IMR-90 (cell line): Measurements from ENCODE around the gene ABI3. TPM values are rescaled to one million over a fixed set of nuclear protein-coding genes. Genes with fewer than 3 reads are reported as not detected.
A peak's percentile ranks its signal among the peaks of the same experiment; 100 is the strongest.

ENCODE experiments used
- ATAC-seq: fragments of 200-7000 bp; cut with Tn5 transposase; 2 replicates; pipeline ENCODE4 v1.9.1; 2020; ENCODE audit warnings: low read depth, mild to moderate bottlenecking, moderate library complexity
- BruUV-seq: library from RNA; stranded (reverse); fragments of 400-500 nt; replicated peaks from 2 replicates; lab custom pipeline; 2021; lab: Mats Ljungman, UMichigan
- CTCF ChIA-PET: fragments of 300-600 bp; formaldehyde crosslinking; extraction: SDS; loops from one replicate; lab custom pipeline; 2021; ENCODE audit warnings: antibody characterized with exemption; lab: Yijun Ruan, JAX
- POLR2A ChIA-PET: fragments of 300-600 bp; sonication (Branson Sonifier 250); formaldehyde crosslinking; loops from one replicate; lab custom pipeline; 2022; ENCODE audit warnings: antibody characterized with exemption; ENCODE audit not compliant: unreplicated experiment; lab: Charles Lee
- DNase-seq: peaks from one replicate; pipeline ENCODE4 v3.0.0; 2013
- H2AFZ ChIP-seq: replicated peaks from 2 replicates; pipeline ENCODE3; 2013; ENCODE audit warnings: low read length, mild to moderate bottlenecking; ENCODE audit not compliant: poor library complexity
- H2AK5ac ChIP-seq: 2 replicates; pipeline ENCODE4 v1.6.1; 2013; ENCODE audit warnings: low read depth, low read length, inconsistent platforms
- H2AK9ac ChIP-seq: replicated peaks from 2 replicates; pipeline ENCODE3; 2013; ENCODE audit warnings: mild to moderate bottlenecking, low read depth, low read length, moderate library complexity; ENCODE audit not compliant: poor library complexity
- H2BK120ac ChIP-seq: 2 replicates; pipeline ENCODE4 v1.6.1; 2013; ENCODE audit warnings: low read depth, low read length, inconsistent platforms
- H2BK15ac ChIP-seq: 3 replicates; pipeline ENCODE4 v1.6.1; 2013; ENCODE audit warnings: low read depth, low read length, inconsistent platforms
- H2BK20ac ChIP-seq: 2 replicates; pipeline ENCODE4 v1.6.1; 2013; ENCODE audit warnings: low read depth, mild to moderate bottlenecking, inconsistent platforms, low read length, moderate library complexity
- H2BK5ac ChIP-seq: 2 replicates; pipeline ENCODE4 v1.6.1; 2013; ENCODE audit warnings: mild to moderate bottlenecking, low read depth, low read length, inconsistent platforms; ENCODE audit not compliant: poor library complexity, severe bottlenecking
- H3K14ac ChIP-seq: replicated peaks from 2 replicates; pipeline ENCODE4 v1.6.1; 2013; ENCODE audit warnings: low read depth, low read length, inconsistent platforms
- H3K18ac ChIP-seq: 2 replicates; pipeline ENCODE4 v1.6.1; 2013; ENCODE audit warnings: low read depth, low read length, control low read depth
- H3K23ac ChIP-seq: 2 replicates; pipeline ENCODE4 v1.6.1; 2013; ENCODE audit warnings: low read depth, low read length, inconsistent platforms
- H3K27ac ChIP-seq: 2 replicates; pipeline ENCODE4 v1.5.1; 2013; ENCODE audit warnings: mild to moderate bottlenecking, control low read depth, low read length; ENCODE audit not compliant: insufficient read depth
- H3K27me3 ChIP-seq: 2 replicates; pipeline ENCODE4 v1.6.1; 2013; ENCODE audit warnings: low read length; ENCODE audit not compliant: control insufficient read depth, insufficient read depth
- H3K36me3 ChIP-seq: 2 replicates; pipeline ENCODE4 v1.6.1; 2013; ENCODE audit warnings: low read length, mixed read lengths; ENCODE audit not compliant: control insufficient read depth, insufficient read depth
- H3K4ac ChIP-seq: 2 replicates; pipeline ENCODE4 v1.6.1; 2013; ENCODE audit warnings: low read depth, low read length, inconsistent platforms
- H3K4me1 ChIP-seq: 2 replicates; pipeline ENCODE4 v1.6.1; 2013; ENCODE audit warnings: low read length, mixed read lengths; ENCODE audit not compliant: control insufficient read depth, insufficient read depth
- H3K4me2 ChIP-seq: 2 replicates; pipeline ENCODE4 v1.6.1; 2013; ENCODE audit warnings: low read depth, mild to moderate bottlenecking, control low read depth, low read length, moderate library complexity
- H3K4me3 ChIP-seq: 2 replicates; pipeline ENCODE4 v1.5.1; 2013; ENCODE audit warnings: low read depth, mild to moderate bottlenecking, control low read depth, low read length, moderate library complexity; ENCODE audit not compliant: insufficient read depth
- H3K56ac ChIP-seq: 2 replicates; pipeline ENCODE4 v1.6.1; 2013; ENCODE audit warnings: low read length, inconsistent platforms; ENCODE audit not compliant: insufficient read depth; ENCODE audit errors: extremely low read depth
- H3K79me1 ChIP-seq, 2 experiments: 2 replicates each; pipeline ENCODE4 v1.6.1; 2013; ENCODE audit warnings: low read length in 2 of 2, inconsistent platforms in 1 of 2, low read depth in 1 of 2
- H3K9ac ChIP-seq: 2 replicates; pipeline ENCODE4 v1.6.1; 2013; ENCODE audit warnings: low read depth, low read length, control low read depth
- H3K9me1 ChIP-seq: 2 replicates; pipeline ENCODE4 v1.6.1; 2013; ENCODE audit warnings: low read length, inconsistent platforms; ENCODE audit not compliant: insufficient read depth
- H3K9me3 ChIP-seq: 2 replicates; pipeline ENCODE4 v1.6.1; 2013; ENCODE audit warnings: low read length; ENCODE audit not compliant: control insufficient read depth, insufficient read depth
- H4K20me1 ChIP-seq: 2 replicates; pipeline ENCODE4 v1.6.1; 2013; ENCODE audit warnings: low read length, inconsistent platforms; ENCODE audit not compliant: insufficient read depth
- H4K5ac ChIP-seq: 2 replicates; pipeline ENCODE4 v1.6.1; 2013; ENCODE audit warnings: mild to moderate bottlenecking, low read depth, low read length, control low read depth
- H4K8ac ChIP-seq, 2 experiments: 2 replicates each; pipeline ENCODE4 v1.6.1; 2013; ENCODE audit warnings: low read depth in 2 of 2, low read length in 2 of 2, control low read depth in 1 of 2, inconsistent platforms in 1 of 2
- H4K91ac ChIP-seq: 2 replicates; pipeline ENCODE4 v1.6.1; 2013; ENCODE audit warnings: low read depth, low read length, inconsistent platforms; ENCODE audit not compliant: insufficient read depth
- BHLHE40 ChIP-seq: fragments of 150-350 bp; IDR thresholded peaks from 2 replicates; pipeline ENCODE4 v1.6.1; 2016; ENCODE audit warnings: mild to moderate bottlenecking, low read depth, low read length
- CEBPB ChIP-seq: IDR thresholded peaks from 2 replicates; pipeline ENCODE4 v1.6.1; 2012; ENCODE audit warnings: low read depth, low read length, improper control_type of control experiment
- CHD1 ChIP-seq: IDR thresholded peaks from 2 replicates; pipeline ENCODE4 v1.6.1; 2012; ENCODE audit warnings: low read depth, low read length, improper control_type of control experiment
- FOS ChIP-seq: fragments of 150-350 bp; IDR thresholded peaks from 2 replicates; pipeline ENCODE4 v1.6.1; 2016; ENCODE audit warnings: low read depth, low read length
- MAFK ChIP-seq: IDR thresholded peaks from 2 replicates; pipeline ENCODE4 v1.6.1; 2012; ENCODE audit warnings: low read depth, low read length, improper control_type of control experiment
- MAZ ChIP-seq: IDR thresholded peaks from 2 replicates; pipeline ENCODE4 v1.6.1; 2012; ENCODE audit warnings: low read depth, mild to moderate bottlenecking, low read length, improper control_type of control experiment, moderate library complexity, borderline replicate concordance
- MXI1 ChIP-seq: IDR thresholded peaks from 2 replicates; pipeline ENCODE4 v1.6.1; 2012; ENCODE audit warnings: low read depth, mild to moderate bottlenecking, low read length, moderate library complexity, borderline replicate concordance
- NFE2L2 ChIP-seq: fragments of 150-350 bp; IDR thresholded peaks from 2 replicates; pipeline ENCODE4 v1.6.1; 2016; ENCODE audit warnings: low read depth, mild to moderate bottlenecking, low read length
- POLR2A ChIP-seq: IDR thresholded peaks from 2 replicates; pipeline ENCODE4 v1.6.1; 2012; ENCODE audit warnings: mild to moderate bottlenecking, low read depth, low read length
- RAD21 ChIP-seq: IDR thresholded peaks from 2 replicates; pipeline ENCODE4 v1.6.1; 2012; ENCODE audit warnings: low read length, improper control_type of control experiment
- RCOR1 ChIP-seq: IDR thresholded peaks from 2 replicates; pipeline ENCODE4 v1.6.1; 2012; ENCODE audit warnings: mild to moderate bottlenecking, low read length, improper control_type of control experiment; ENCODE audit not compliant: insufficient replicate concordance
- RFX5 ChIP-seq: IDR thresholded peaks from 2 replicates; pipeline ENCODE4 v1.8.0; 2012; ENCODE audit warnings: low read depth, mild to moderate bottlenecking, low read length, moderate library complexity
- SMC3 ChIP-seq: fragments of 150-350 bp; IDR thresholded peaks from 2 replicates; pipeline ENCODE4 v1.6.1; 2016; ENCODE audit warnings: low read depth, mild to moderate bottlenecking, antibody characterized with exemption, low read length, moderate library complexity
- WGBS, 2 experiments: methylation state at CpG; one replicate each; pipeline versions ENCODE4 v1.1.5 to v1.1.7; 2013; ENCODE audit warnings: missing lambda C conversion rate in 2 of 2; ENCODE audit not compliant: insufficient read length in 1 of 2; ENCODE audit errors: extremely low coverage in 2 of 2; 5-methylcytosine and 5-hydroxymethylcytosine counted together
- dilution Hi-C: fragments of 300-500 bp; cut with HindIII; formaldehyde crosslinking; loops from one replicate; pipeline ENCODE4 v1.14.3; 2018; ENCODE audit warnings: low sequenced_read_pairs; ENCODE audit not compliant: unreplicated experiment
- in situ Hi-C: fragments of 300-500 bp; cut with MboI; formaldehyde crosslinking; loops from 3 replicates; pipeline ENCODE4 v1.14.3; 2019; ENCODE audit warnings: low sequenced_read_pairs, inconsistent platforms, mixed read lengths
- intact Hi-C: fragments of 100-400 bp; cut with micrococcal nuclease; formaldehyde crosslinking; loops from 2 replicates; pipeline ENCODE4 v1.10.0; 2022
- polyA plus RNA-seq, 3 experiments: library from polyadenylated mRNA; depleted of rRNA; stranded (reverse); fragments of >200 nt; gene quantifications; 2 replicates each; pipeline ENCODE4 v1.2.3, GENCODE V29; 2012; ENCODE audit warnings: low replicate concordance in 1 of 3
- total RNA-seq: library from RNA; depleted of rRNA; stranded (reverse); fragments of >200 nt; gene quantifications from 2 replicates; pipeline ENCODE4 v1.2.3, GENCODE V29; 2012
- TF ChIP-seq, protein P1 (sequence below): fragments of 150-350 bp; IDR thresholded peaks from 2 replicates; pipeline ENCODE4 v1.6.1; 2017; ENCODE audit warnings: mild to moderate bottlenecking, antibody characterized with exemption, low read length, low read depth
- TF ChIP-seq, protein P2 (sequence below): conservative IDR thresholded peaks from 2 replicates; pipeline ENCODE4 v1.5.1; 2012; ENCODE audit warnings: mild to moderate bottlenecking, low read depth, low read length, improper control_type of control experiment
- TF ChIP-seq, protein P3 (sequence below): fragments of 150-350 bp; IDR thresholded peaks from 2 replicates; pipeline ENCODE4 v1.6.1; 2016; ENCODE audit warnings: low read depth, mild to moderate bottlenecking, low read length, moderate library complexity, borderline replicate concordance

Gene ABI3
- total and polyA plus RNA-seq, 2 of the 4 experiments (the other 2 are of a cell fraction): 1.1 to 1.2 TPM

DNA sequence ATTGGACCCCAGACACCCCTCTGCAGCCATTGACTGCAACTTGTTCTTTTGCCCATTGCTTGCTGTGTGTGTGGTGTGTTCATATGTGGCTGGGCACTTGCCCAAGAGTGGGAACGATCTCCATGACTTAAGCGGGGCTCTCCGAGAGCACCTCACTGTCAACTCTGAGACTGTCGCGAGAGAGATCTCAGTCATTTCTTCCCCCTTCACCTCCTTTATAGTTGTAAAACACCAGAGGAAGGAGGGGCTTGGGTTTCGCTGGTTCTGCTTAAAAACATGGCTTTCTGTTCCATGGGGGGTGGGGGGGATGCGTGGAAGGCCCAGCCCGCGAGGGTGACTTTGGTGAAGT lies 12.6 kb downstream of the ABI3 start:
- ChIA-PET POLR2A (no interaction called here), CTCF (interaction anchor here (1.0 kb wide), 1 partner anchor 9 kb away, joined by 3 read pairs; no protein-coding TSS in a partner anchor)
- no peak overlapping the region for H3K9ac ChIP-seq

More for the DNA sequence above, 12.6 kb downstream of the ABI3 start:
- TF ChIP-seq RCOR1 (no peak), CHD1 (no peak), POLR2A (no peak), SMC3 (no peak), MXI1 (no peak), MAZ (no peak), NFE2L2 (no peak), RAD21 (no peak), MAFK (no peak), FOS (no peak), BHLHE40 (no peak), RFX5 (no peak), CEBPB (no peak)
- TF ChIP-seq, protein P1, sequence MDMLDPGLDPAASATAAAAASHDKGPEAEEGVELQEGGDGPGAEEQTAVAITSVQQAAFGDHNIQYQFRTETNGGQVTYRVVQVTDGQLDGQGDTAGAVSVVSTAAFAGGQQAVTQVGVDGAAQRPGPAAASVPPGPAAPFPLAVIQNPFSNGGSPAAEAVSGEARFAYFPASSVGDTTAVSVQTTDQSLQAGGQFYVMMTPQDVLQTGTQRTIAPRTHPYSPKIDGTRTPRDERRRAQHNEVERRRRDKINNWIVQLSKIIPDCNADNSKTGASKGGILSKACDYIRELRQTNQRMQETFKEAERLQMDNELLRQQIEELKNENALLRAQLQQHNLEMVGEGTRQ: no peak
- TF ChIP-seq, protein P2, sequence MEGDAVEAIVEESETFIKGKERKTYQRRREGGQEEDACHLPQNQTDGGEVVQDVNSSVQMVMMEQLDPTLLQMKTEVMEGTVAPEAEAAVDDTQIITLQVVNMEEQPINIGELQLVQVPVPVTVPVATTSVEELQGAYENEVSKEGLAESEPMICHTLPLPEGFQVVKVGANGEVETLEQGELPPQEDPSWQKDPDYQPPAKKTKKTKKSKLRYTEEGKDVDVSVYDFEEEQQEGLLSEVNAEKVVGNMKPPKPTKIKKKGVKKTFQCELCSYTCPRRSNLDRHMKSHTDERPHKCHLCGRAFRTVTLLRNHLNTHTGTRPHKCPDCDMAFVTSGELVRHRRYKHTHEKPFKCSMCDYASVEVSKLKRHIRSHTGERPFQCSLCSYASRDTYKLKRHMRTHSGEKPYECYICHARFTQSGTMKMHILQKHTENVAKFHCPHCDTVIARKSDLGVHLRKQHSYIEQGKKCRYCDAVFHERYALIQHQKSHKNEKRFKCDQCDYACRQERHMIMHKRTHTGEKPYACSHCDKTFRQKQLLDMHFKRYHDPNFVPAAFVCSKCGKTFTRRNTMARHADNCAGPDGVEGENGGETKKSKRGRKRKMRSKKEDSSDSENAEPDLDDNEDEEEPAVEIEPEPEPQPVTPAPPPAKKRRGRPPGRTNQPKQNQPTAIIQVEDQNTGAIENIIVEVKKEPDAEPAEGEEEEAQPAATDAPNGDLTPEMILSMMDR: no peak
- TF ChIP-seq, protein P3, sequence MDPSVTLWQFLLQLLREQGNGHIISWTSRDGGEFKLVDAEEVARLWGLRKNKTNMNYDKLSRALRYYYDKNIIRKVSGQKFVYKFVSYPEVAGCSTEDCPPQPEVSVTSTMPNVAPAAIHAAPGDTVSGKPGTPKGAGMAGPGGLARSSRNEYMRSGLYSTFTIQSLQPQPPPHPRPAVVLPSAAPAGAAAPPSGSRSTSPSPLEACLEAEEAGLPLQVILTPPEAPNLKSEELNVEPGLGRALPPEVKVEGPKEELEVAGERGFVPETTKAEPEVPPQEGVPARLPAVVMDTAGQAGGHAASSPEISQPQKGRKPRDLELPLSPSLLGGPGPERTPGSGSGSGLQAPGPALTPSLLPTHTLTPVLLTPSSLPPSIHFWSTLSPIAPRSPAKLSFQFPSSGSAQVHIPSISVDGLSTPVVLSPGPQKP: no peak
- Histone ChIP-seq H3K4ac (no peak overlapping the region), H2AK5ac (no peak overlapping the region), H4K8ac (no peak overlapping the region), H3K4me3 (no peak overlapping the region), H2BK15ac (no peak overlapping the region), H3K4me2 (0 out of 2 replicates have a peak overlapping the region, but pooled peaks have one; percentile 28), H3K36me3 (no peaks in the 10 kb centered on the region), H3K56ac (no peak overlapping the region), H2AFZ (peak overlapping the region; percentile 74), H3K4me1 (no peaks in the 10 kb centered on the region; the same call in 1 of the 2 replicates), H3K9me3 (no peaks in the 10 kb centered on the region), H3K23ac (no peak overlapping the region), H4K5ac (no peak overlapping the region), H4K91ac (no peak overlapping the region), H2BK120ac (no peak overlapping the region), H3K79me1 (no peaks in the 10 kb centered on the region), H3K9me1 (no peaks in the 10 kb centered on the region), H2AK9ac (peak overlapping the region; percentile 70), H3K14ac (no peak overlapping the region), H2BK20ac (no peak overlapping the region), H2BK5ac (no peak overlapping the region), H3K27me3 (peaks cover 47% of the 10 kb centered on the region), H4K20me1 (no peaks in the 10 kb centered on the region), H3K18ac (no peak overlapping the region), H3K27ac (no peak overlapping the region)
- dilution Hi-C loops (no loop called here), intact Hi-C loops (no loop called here), in situ Hi-C loops (no loop called here)
- DNase-seq: no peak
- ATAC-seq: no peak
- BruUV-seq: no TSS peak
- WGBS, 2 experiments: no CpG with 5 or more reads among the region's 9 CpGs
